Type B pancreatic cell (in vitro differentiated cells): ENCODE data around the gene SMOC2. TPM values are rescaled to one million over a fixed set of nuclear protein-coding genes. Genes with fewer than 3 reads are reported as not detected.

Source experiments
- DNase-seq: peaks from one replicate; pipeline ENCODE4 v3.0.0; 2021; ENCODE audit warnings: mixed read lengths; ENCODE audit not compliant: unreplicated experiment; ENCODE audit errors: extremely low spot score
- H3K27ac Mint-ChIP-seq: 2 replicates; pipeline ENCODE4 v1.8.0; 2021; ENCODE audit warnings: mild to moderate bottlenecking, mixed read lengths
- H3K27me3 Mint-ChIP-seq: 2 replicates; pipeline ENCODE4 v1.8.0; 2021; ENCODE audit warnings: mixed read lengths
- H3K36me3 Mint-ChIP-seq: 2 replicates; pipeline ENCODE4 v1.8.0; 2021; ENCODE audit warnings: mixed read lengths
- H3K4me1 Mint-ChIP-seq: one replicate; pipeline ENCODE4 v1.8.0; 2021; ENCODE audit warnings: mixed read lengths; ENCODE audit not compliant: unreplicated experiment
- H3K4me3 Mint-ChIP-seq: 2 replicates; pipeline ENCODE4 v1.8.0; 2021; ENCODE audit warnings: mild to moderate bottlenecking, mixed read lengths
- H3K9me3 Mint-ChIP-seq: 2 replicates; pipeline ENCODE4 v1.8.0; 2021; ENCODE audit warnings: mixed read lengths
- total RNA-seq: library from RNA; stranded (reverse); gene quantifications from 2 replicates; pipeline ENCODE4 v1.2.1, GENCODE V29; 2021; ENCODE audit warnings: low replicate concordance
- TF ChIP-seq, protein P1 (sequence below): fragments of 200-600 bp; sonication (generic); conservative IDR thresholded peaks from 2 replicates; pipeline ENCODE4 v1.5.0; 2021; ENCODE audit warnings: antibody characterized with exemption, mild to moderate bottlenecking

Gene SMOC2
- total RNA-seq, 1 donor from 2014 or later = 18.9 TPM

DNA sequence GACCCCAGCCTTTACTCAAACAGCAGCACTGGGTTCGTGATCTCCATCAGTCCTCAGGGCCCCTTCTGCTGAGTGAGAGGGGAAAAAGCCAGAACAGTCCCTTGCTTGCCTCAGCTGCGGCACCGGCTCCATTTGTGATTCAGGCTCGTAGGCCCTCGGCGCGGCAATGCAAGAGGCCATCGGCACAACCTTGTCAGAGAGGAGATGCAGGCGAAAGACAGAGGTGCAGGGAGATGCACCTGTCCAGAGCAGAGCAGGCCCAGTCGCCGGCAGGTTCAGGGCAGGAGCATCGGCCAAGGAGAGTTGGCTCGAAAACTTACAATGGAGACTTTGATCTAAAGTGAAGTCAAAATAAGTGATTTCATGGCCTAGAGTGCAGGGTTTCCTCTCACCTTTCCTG lies 171.6 kb downstream of the SMOC2 start:
- TF ChIP-seq, protein P1, sequence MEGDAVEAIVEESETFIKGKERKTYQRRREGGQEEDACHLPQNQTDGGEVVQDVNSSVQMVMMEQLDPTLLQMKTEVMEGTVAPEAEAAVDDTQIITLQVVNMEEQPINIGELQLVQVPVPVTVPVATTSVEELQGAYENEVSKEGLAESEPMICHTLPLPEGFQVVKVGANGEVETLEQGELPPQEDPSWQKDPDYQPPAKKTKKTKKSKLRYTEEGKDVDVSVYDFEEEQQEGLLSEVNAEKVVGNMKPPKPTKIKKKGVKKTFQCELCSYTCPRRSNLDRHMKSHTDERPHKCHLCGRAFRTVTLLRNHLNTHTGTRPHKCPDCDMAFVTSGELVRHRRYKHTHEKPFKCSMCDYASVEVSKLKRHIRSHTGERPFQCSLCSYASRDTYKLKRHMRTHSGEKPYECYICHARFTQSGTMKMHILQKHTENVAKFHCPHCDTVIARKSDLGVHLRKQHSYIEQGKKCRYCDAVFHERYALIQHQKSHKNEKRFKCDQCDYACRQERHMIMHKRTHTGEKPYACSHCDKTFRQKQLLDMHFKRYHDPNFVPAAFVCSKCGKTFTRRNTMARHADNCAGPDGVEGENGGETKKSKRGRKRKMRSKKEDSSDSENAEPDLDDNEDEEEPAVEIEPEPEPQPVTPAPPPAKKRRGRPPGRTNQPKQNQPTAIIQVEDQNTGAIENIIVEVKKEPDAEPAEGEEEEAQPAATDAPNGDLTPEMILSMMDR = no peak

DNA sequence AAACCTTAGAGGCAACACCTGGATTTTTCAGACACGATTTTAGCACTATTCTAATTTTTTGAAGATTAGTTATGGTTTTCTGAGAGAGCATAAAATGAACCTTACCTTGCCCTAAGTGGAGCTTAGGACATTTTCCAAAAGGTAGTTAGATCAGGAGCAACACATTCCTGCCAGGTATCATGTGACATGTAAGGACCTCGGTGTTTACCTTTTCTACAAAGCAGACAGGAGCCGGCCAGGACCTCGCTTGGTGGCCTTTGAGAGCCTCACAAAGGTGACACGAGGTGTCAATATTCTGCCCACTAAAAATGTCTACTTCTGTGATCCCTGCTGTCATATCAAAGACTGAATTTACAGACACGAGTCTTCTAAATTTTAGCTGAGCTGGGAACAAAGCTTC lies 174.9 kb downstream of the SMOC2 start:
- Mint-ChIP-seq H3K27ac (no peak overlapping the region), H3K4me3 (no peak overlapping the region), H3K9me3 (no peaks in the 10 kb centered on the region), H3K4me1 (peaks cover 15% of the 10 kb centered on the region), H3K36me3 (peaks cover 4% of the 10 kb centered on the region), H3K27me3 (peaks cover 8% of the 10 kb centered on the region)
- no peak for DNase-seq
- TF ChIP-seq, protein P1 = no peak

More for the DNA sequence above, 171.6 kb downstream of the SMOC2 start:
- Mint-ChIP-seq H3K9me3 (no peaks in the 10 kb centered on the region), H3K36me3 (peaks cover 4% of the 10 kb centered on the region), H3K4me1 (peaks cover 22% of the 10 kb centered on the region), H3K27ac (no peak overlapping the region), H3K4me3 (no peak overlapping the region), H3K27me3 (peaks cover 3% of the 10 kb centered on the region)
- DNase-seq = no peak

DNA sequence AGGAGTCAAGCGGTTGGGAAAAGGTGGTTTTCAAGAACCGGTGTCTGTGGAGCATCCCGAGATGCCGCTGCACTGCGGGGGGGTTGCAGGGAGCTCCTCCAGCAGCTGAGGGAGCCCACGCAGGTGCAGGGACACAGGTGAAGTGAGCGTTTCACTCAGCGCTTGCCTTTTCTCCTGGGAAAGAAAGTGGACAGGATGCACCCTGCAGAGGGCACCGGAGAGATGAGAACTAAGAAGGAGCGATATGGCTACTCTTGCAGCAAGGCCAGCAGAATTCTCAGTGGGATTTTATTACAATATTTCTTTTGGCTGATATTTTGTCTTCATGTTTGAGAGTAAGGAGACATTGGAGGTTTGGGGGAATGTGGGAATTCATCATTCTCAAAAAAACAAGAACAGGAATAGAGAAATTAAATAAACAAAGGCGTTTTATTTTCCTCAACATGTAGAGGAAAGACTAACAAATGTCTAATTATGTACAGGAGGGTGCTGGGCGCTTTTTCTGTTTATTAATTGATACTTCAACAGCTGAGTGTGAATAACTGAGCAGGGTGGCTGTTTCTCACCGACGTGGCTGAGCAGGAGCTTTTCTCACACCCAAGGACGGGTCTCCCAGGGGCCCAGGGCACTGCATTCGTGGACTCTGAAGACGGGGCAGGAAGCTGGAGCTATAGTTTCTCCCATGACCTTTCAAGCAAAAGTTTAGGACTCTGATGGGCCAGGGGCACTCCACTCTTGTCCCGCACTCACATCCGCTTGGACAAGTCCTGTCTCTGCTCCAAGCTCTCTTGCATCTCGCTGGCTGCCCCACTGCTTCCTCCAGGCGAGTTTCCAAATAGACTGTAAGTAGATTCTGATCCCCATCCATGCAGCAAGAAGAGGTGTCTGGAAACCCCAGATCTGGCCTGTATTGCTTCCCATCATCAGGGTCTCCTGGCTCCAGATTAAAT lies 176.1 kb downstream of the SMOC2 start:
- peaks cover 8% of the 10 kb centered on the region for H3K27me3 Mint-ChIP-seq
- H3K27ac Mint-ChIP-seq = no peak overlapping the region
- no peak for DNase-seq
- TF ChIP-seq, protein P1 = peak; percentile 44
- H3K4me1 Mint-ChIP-seq = peaks cover 15% of the 10 kb centered on the region
- peaks cover 8% of the 10 kb centered on the region for H3K9me3 Mint-ChIP-seq
- no peak overlapping the region for H3K4me3 Mint-ChIP-seq
- peaks cover 7% of the 10 kb centered on the region for H3K36me3 Mint-ChIP-seq

DNA sequence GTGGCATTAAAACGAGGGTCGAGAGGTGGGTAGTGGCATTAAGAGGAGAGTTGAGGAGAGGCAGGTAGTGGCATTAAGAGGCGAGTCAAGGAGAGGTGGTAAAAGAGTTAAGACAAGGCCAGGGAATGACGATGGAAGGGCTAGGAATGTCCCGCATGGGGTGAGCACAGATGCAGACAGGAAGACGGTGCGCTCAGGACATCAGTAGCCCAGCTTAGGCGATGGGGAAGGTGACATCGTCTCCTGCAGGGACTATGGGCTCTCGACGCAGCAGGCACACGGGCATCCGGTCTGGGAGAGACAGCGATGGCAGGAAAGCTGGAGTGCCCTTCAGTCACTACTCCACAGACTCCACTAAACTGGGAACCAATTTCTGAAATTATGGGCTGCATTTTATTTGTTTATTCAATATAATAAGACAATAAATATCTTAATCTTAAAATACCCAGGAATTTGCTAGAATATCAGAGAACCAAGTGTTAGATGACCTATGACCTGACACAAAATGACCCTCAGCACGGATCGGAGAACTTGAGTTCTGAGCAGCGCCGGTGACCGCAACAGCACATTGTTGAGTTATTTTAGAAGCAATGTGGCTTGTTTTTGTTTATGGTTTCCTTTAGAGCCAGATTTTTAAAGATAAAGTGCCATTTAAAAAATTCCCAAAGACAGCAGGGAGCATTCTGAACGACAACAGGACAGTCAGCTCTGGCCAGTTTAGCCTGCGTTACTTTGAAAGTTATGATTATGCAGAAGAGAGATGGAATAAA lies 177.7 kb downstream of the SMOC2 start:
- peaks cover 7% of the 10 kb centered on the region for H3K36me3 Mint-ChIP-seq
- no peak overlapping the region for H3K4me3 Mint-ChIP-seq
- no peak overlapping the region for H3K27ac Mint-ChIP-seq
- peaks cover 8% of the 10 kb centered on the region for H3K27me3 Mint-ChIP-seq
- H3K4me1 Mint-ChIP-seq = peaks cover 15% of the 10 kb centered on the region
- H3K9me3 Mint-ChIP-seq = peaks cover 8% of the 10 kb centered on the region
- TF ChIP-seq, protein P1 = no peak
- no peak for DNase-seq

DNA sequence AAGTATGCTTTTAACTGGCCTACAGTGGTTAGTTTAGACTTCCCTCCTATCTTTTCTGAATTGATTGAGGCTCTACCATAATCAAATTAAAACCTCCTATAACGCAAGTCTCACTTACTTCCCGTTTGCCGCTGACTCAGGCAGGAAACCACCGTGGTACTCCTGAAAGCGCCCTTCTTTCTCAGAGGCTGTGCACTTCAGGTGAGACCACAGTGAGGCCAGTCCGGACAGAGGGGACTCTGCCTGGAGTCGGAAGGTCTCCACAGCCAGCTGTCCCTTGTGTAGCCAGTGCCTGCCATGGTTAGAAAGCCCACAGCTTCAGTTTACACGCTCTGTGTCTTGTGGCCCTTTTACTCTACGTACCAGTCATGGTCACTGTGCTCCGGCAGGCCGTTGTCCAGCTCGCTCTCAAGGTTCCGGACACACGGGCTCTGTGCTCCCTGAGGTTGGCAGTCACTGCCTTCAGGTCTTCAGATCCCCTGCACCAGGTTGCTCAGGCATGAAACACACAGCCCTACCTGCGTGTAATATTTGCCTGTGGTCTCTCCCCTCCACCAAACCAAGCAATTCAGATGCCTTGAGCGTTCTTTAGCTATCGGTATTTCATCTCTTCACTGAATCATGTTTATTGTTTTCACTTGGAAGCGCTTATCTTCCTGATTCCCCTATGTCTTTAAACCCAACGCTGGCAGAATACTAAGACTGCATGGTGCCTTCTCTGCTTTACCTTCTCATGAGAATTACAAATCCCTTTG lies 178.8 kb downstream of the SMOC2 start:
- TF ChIP-seq, protein P1 = no peak
- no peak overlapping the region for H3K4me3 Mint-ChIP-seq
- H3K4me1 Mint-ChIP-seq = peaks cover 19% of the 10 kb centered on the region
- peaks cover 11% of the 10 kb centered on the region for H3K27me3 Mint-ChIP-seq
- no peak overlapping the region for H3K27ac Mint-ChIP-seq
- H3K36me3 Mint-ChIP-seq = peaks cover 7% of the 10 kb centered on the region
- DNase-seq = no peak
- H3K9me3 Mint-ChIP-seq = peaks cover 8% of the 10 kb centered on the region
